Loucy (cell line): ENCODE results near the gene PRKD2.

Experiments used
- H2AFZ ChIP-seq: fragments of 200-600 bp; sonication (generic); 2 replicates; pipeline ENCODE4 v1.6.0; 2016; ENCODE audit warnings: antibody characterized with exemption, mild to moderate bottlenecking, low read length, moderate library complexity
- H3F3A ChIP-seq: fragments of 200-600 bp; 2 replicates; pipeline ENCODE4 v1.6.0; 2016; ENCODE audit warnings: antibody characterized with exemption, low read depth, mild to moderate bottlenecking
- H3K27me3 ChIP-seq: fragments of 200-600 bp; sonication (generic); 2 replicates; pipeline ENCODE4 v1.6.1; 2014; ENCODE audit warnings: low read length, mild to moderate bottlenecking; ENCODE audit not compliant: insufficient read depth, poor library complexity, severe bottlenecking
- H3K36me3 ChIP-seq: fragments of 200-600 bp; sonication (generic); 2 replicates; pipeline ENCODE4 v1.6.1; 2016; ENCODE audit warnings: low read length; ENCODE audit not compliant: insufficient read depth
- H3K4me1 ChIP-seq: fragments of 200-600 bp; sonication (generic); 2 replicates; pipeline ENCODE4 v1.5.1; 2014; ENCODE audit warnings: low read length, mild to moderate bottlenecking; ENCODE audit not compliant: insufficient read depth, poor library complexity, severe bottlenecking
- H3K4me2 ChIP-seq: fragments of 200-600 bp; sonication (generic); 2 replicates; pipeline ENCODE4 v1.6.0; 2014; ENCODE audit warnings: antibody characterized with exemption, low read length, low read depth, mild to moderate bottlenecking; ENCODE audit not compliant: poor library complexity, severe bottlenecking
- H3K4me3 ChIP-seq: fragments of 200-600 bp; sonication (generic); 2 replicates; pipeline ENCODE4 v1.5.1; 2014; ENCODE audit warnings: low read length, mild to moderate bottlenecking, mixed read lengths; ENCODE audit not compliant: poor library complexity, severe bottlenecking
- H3K79me2 ChIP-seq: fragments of 200-600 bp; sonication (generic); 2 replicates; pipeline ENCODE4 v1.6.1; 2014; ENCODE audit warnings: low read length; ENCODE audit not compliant: insufficient read depth
- H3K9ac ChIP-seq: fragments of 200-600 bp; sonication (generic); 2 replicates; pipeline ENCODE4 v1.6.0; 2014; ENCODE audit warnings: mild to moderate bottlenecking, low read depth, low read length, moderate library complexity; ENCODE audit not compliant: poor library complexity, severe bottlenecking
- H3K9me2 ChIP-seq: fragments of 200-600 bp; sonication (generic); replicated peaks from 2 replicates; pipeline ENCODE4 v1.6.1; 2016; ENCODE audit warnings: low read depth, low read length, mixed read lengths
- H3K9me3 ChIP-seq: fragments of 200-600 bp; sonication (generic); 2 replicates; pipeline ENCODE4 v1.6.1; 2014; ENCODE audit warnings: mild to moderate bottlenecking, antibody characterized with exemption, low read length, low read depth; ENCODE audit not compliant: insufficient read depth
- H4K20me1 ChIP-seq: fragments of 200-600 bp; sonication (generic); 2 replicates; pipeline ENCODE4 v1.6.0; 2014; ENCODE audit warnings: antibody characterized with exemption, low read length, mild to moderate bottlenecking; ENCODE audit not compliant: insufficient read depth, poor library complexity, severe bottlenecking
- EZH2phosphoT487 ChIP-seq: fragments of 200-600 bp; IDR thresholded peaks from 2 replicates; pipeline ENCODE4 v1.6.1; 2018; ENCODE audit warnings: antibody characterized with exemption, mild to moderate bottlenecking, moderate library complexity, borderline replicate concordance
- TF ChIP-seq, protein P1 (sequence below): fragments of 200-600 bp; sonication (generic); conservative IDR thresholded peaks from 2 replicates; pipeline ENCODE4 v1.5.1; 2014; ENCODE audit warnings: mild to moderate bottlenecking, antibody characterized with exemption, low read length

The PRKD2 gene

DNA sequence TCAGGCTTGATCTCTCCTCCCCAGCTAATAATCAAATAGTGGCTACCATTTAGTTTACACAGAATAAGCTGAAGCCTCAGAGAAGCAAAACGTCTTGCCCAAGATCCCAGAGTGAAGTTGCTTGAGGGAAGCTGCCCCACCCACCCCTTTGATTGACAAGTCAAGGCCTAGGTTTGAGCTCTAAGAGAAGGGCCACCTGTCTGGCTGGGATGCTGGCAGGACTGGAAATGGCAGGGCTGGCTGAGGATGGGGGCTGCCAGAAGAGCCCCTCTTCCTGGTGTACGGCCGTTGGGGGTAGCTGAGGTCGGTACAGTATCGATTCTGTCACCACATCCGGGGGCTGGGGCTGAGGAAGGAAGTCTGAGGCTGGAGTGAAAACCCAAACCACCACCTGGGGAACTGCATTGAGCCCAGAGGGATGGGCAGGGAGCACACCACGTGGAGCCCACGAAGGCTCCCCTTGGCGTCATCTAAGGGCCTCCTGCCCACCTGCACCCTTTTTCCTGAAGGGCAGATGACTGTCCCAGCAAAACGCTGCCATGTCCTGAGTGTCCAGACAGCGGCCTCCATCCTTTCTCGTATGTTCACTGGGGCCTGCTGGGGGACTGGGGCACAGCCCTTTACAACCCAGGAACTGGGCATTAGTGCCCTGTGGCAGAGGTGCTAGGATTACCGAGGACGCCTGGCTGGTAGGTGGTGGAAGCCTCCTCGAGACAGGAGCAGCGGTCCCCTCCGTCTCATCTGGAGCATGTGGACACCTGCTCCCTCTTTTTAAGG is 1.4 kb upstream of the PRKD2 start:
- peaks cover 16% of the 10 kb centered on the region for H4K20me1 ChIP-seq
- H3K4me2 ChIP-seq = peak overlapping the region; percentile 100
- H3K36me3 ChIP-seq = peaks cover 35% of the 10 kb centered on the region; the same call in 1 of the 2 replicates
- H3K4me3 ChIP-seq = peak overlapping the region; percentile 85
- no peak for TF ChIP-seq EZH2phosphoT487
- TF ChIP-seq, protein P1, sequence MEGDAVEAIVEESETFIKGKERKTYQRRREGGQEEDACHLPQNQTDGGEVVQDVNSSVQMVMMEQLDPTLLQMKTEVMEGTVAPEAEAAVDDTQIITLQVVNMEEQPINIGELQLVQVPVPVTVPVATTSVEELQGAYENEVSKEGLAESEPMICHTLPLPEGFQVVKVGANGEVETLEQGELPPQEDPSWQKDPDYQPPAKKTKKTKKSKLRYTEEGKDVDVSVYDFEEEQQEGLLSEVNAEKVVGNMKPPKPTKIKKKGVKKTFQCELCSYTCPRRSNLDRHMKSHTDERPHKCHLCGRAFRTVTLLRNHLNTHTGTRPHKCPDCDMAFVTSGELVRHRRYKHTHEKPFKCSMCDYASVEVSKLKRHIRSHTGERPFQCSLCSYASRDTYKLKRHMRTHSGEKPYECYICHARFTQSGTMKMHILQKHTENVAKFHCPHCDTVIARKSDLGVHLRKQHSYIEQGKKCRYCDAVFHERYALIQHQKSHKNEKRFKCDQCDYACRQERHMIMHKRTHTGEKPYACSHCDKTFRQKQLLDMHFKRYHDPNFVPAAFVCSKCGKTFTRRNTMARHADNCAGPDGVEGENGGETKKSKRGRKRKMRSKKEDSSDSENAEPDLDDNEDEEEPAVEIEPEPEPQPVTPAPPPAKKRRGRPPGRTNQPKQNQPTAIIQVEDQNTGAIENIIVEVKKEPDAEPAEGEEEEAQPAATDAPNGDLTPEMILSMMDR = no peak
- peaks cover 37% of the 10 kb centered on the region for H3K79me2 ChIP-seq
- H3K9me3 ChIP-seq = no peaks in the 10 kb centered on the region
- no peaks in the 10 kb centered on the region for H3K9me2 ChIP-seq
- peaks cover 69% of the 10 kb centered on the region for H3K4me1 ChIP-seq
- H3K9ac ChIP-seq = peak overlapping the region; percentile 100
- H2AFZ ChIP-seq = no peak overlapping the region
- H3K27me3 ChIP-seq = peaks cover 8% of the 10 kb centered on the region
- H3F3A ChIP-seq = peaks cover 14% of the 10 kb centered on the region

DNA sequence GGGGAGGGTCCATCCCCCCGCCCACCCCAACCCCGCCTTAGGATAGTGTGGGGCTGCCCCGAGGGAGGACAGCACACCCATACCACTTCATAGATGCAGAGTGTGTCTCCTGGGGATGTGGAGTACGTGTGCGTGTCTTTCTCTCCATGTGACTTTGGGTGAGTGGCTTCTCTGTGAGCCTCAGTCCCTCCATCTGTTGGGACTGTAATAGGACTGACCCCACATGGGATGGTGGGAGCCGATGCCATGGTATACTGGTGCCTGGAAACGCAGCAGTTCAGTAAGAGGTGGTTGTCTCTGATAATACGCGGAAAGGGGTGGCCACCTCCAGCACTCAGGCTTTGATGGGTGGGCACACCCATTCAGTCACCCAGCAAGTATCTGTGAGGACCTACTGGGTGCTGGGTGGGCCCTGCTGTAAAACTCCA is 816 bp upstream of the PRKD2 start:
- H3K4me2 ChIP-seq = peak overlapping the region; percentile 100
- peaks cover 66% of the 10 kb centered on the region for H3K4me1 ChIP-seq
- no peak overlapping the region for H2AFZ ChIP-seq
- H3K79me2 ChIP-seq = peaks cover 43% of the 10 kb centered on the region
- peaks cover 29% of the 10 kb centered on the region; the same call in 1 of the 2 replicates for H3K36me3 ChIP-seq
- TF ChIP-seq, protein P1 = no peak
- no peak for TF ChIP-seq EZH2phosphoT487
- H3K9me2 ChIP-seq = no peaks in the 10 kb centered on the region
- H3K9me3 ChIP-seq = no peaks in the 10 kb centered on the region
- peaks cover 16% of the 10 kb centered on the region for H3F3A ChIP-seq
- peak overlapping the region; percentile 85 for H3K4me3 ChIP-seq
- peak overlapping the region; percentile 100 for H3K9ac ChIP-seq
- peaks cover 22% of the 10 kb centered on the region for H4K20me1 ChIP-seq
- peaks cover 8% of the 10 kb centered on the region for H3K27me3 ChIP-seq

DNA sequence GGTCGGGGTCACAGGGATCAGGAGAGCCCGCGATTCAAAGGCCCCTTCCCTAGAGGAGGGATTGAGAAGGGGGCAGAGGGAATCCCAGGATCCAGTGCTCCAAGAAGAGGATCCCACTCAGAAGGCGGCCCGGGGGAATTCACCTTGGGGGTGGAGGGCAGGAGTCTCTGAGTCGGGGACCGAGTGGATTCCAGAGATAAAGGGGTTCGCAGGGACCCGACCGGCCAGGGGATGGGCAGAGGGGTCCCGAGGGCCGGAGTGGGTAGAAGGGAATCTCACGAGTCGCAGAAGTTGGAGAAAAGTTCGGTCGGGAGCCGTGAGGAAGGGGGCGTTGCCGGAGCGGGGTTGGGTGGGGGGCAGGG is 261 bp downstream of the PRKD2 start:
- Histone ChIP-seq H3K4me2 (peak overlapping the region; percentile 98), H3K9me2 (no peaks in the 10 kb centered on the region), H2AFZ (no peak overlapping the region), H4K20me1 (peaks cover 29% of the 10 kb centered on the region), H3K4me1 (peaks cover 57% of the 10 kb centered on the region), H3K79me2 (peaks cover 54% of the 10 kb centered on the region), H3K9me3 (no peaks in the 10 kb centered on the region), H3K4me3 (peak overlapping the region; percentile 85), H3F3A (peaks cover 16% of the 10 kb centered on the region), H3K27me3 (peaks cover 8% of the 10 kb centered on the region), H3K9ac (peak overlapping the region; percentile 100), H3K36me3 (peaks cover 22% of the 10 kb centered on the region; the same call in 1 of the 2 replicates)
- TF ChIP-seq, protein P1 = no peak
- TF ChIP-seq EZH2phosphoT487 = no peak
